Parathyroid adenoma (tissue), 2 donors: ENCODE results near the gene FES.

Experiments used
- H2AFZ ChIP-seq: fragments of 300-600 bp; sonication (generic); one replicate; pipeline ENCODE4 v1.7.0; 2017; ENCODE audit warnings: antibody characterized with exemption, mild to moderate bottlenecking
- H3K27ac ChIP-seq: fragments of 300-600 bp; sonication (generic); one replicate; pipeline ENCODE4 v1.7.0; 2017
- H3K27me3 ChIP-seq: fragments of 300-600 bp; sonication (generic); one replicate; pipeline ENCODE4 v1.7.0; 2017; ENCODE audit warnings: low read length; ENCODE audit not compliant: control insufficient read depth, insufficient read depth
- H3K36me3 ChIP-seq: fragments of 300-600 bp; sonication (generic); one replicate; pipeline ENCODE4 v1.7.0; 2017; ENCODE audit warnings: low read length; ENCODE audit not compliant: control insufficient read depth, insufficient read depth
- H3K4me1 ChIP-seq: fragments of 300-600 bp; sonication (generic); one replicate; pipeline ENCODE4 v1.7.0; 2017; ENCODE audit warnings: control low read depth
- H3K4me2 ChIP-seq: fragments of 300-600 bp; sonication (generic); one replicate; pipeline ENCODE4 v1.7.0; 2017; ENCODE audit warnings: low read length
- H3K4me3 ChIP-seq: fragments of 300-600 bp; sonication (generic); one replicate; pipeline ENCODE4 v1.7.0; 2017; ENCODE audit warnings: low read depth, low read length
- H3K79me2 ChIP-seq: fragments of 300-600 bp; sonication (generic); one replicate; pipeline ENCODE4 v1.7.0; 2017; ENCODE audit warnings: control low read depth
- H3K9ac ChIP-seq: fragments of 300-600 bp; sonication (generic); one replicate; pipeline ENCODE4 v1.7.0; 2017; ENCODE audit warnings: mild to moderate bottlenecking
- H3K9me3 ChIP-seq: fragments of 300-600 bp; sonication (generic); one replicate; pipeline ENCODE4 v1.7.0; 2017; ENCODE audit warnings: low read length; ENCODE audit not compliant: control insufficient read depth
- CTCF ChIP-seq: fragments of 300-600 bp; sonication (generic); IDR thresholded peaks from one replicate; pipeline ENCODE4 v1.7.0; 2017; ENCODE audit warnings: antibody characterized with exemption, mild to moderate bottlenecking
- donor health status: primary hyperparathyroidism.

FES gene

GRCh38 chr15:90910441-90911301 is 26.4 kb downstream of the FES start:
- H3K4me1 ChIP-seq, result no peaks in the 10 kb centered on the region
- H3K27ac ChIP-seq, result no peak overlapping the region

GRCh38 chr15:90911302-90911623 is 27.0 kb downstream of the FES start:
- no peak overlapping the region for H3K27ac ChIP-seq
- H3K9me3 ChIP-seq, result no peaks in the 10 kb centered on the region
- H3K4me2 ChIP-seq, result no peak overlapping the region
- no peak for TF ChIP-seq CTCF
- no peaks in the 10 kb centered on the region for H3K79me2 ChIP-seq
- no peaks in the 10 kb centered on the region for H3K27me3 ChIP-seq
- no peak overlapping the region for H3K9ac ChIP-seq
- no peak overlapping the region for H2AFZ ChIP-seq
- no peaks in the 10 kb centered on the region for H3K4me1 ChIP-seq
- H3K4me3 ChIP-seq, result no peak overlapping the region
- H3K36me3 ChIP-seq, result no peaks in the 10 kb centered on the region

More at GRCh38 chr15:90910441-90911301, 26.4 kb downstream of the FES start:
- no peaks in the 10 kb centered on the region for H3K36me3 ChIP-seq
- no peak overlapping the region for H3K4me3 ChIP-seq
- no peak overlapping the region for H3K4me2 ChIP-seq
- no peaks in the 10 kb centered on the region for H3K9me3 ChIP-seq
- no peaks in the 10 kb centered on the region for H3K27me3 ChIP-seq
- H2AFZ ChIP-seq, result no peak overlapping the region
- no peaks in the 10 kb centered on the region for H3K79me2 ChIP-seq
- no peak for TF ChIP-seq CTCF
- H3K9ac ChIP-seq, result no peak overlapping the region

- Histone ChIP-seq H3K79me2 (no peaks in the 10 kb centered on the region), H3K36me3 (no peaks in the 10 kb centered on the region), H3K4me2 (no peak overlapping the region), H3K9ac (no peak overlapping the region), H3K9me3 (no peaks in the 10 kb centered on the region), H3K27me3 (no peaks in the 10 kb centered on the region), H2AFZ (no peak overlapping the region), H3K4me1 (no peaks in the 10 kb centered on the region), H3K4me3 (no peak overlapping the region), H3K27ac (no peak overlapping the region)
- TF ChIP-seq CTCF, result no peak
Measured at GRCh38 chr15:90911906-90912769, 27.8 kb downstream of the FES start.

- H3K9me3 ChIP-seq, result no peaks in the 10 kb centered on the region
- no peak overlapping the region for H3K9ac ChIP-seq
- H3K4me1 ChIP-seq, result no peaks in the 10 kb centered on the region
- H3K4me2 ChIP-seq, result no peak overlapping the region
- no peak for TF ChIP-seq CTCF
- no peak overlapping the region for H3K4me3 ChIP-seq
- H3K27ac ChIP-seq, result no peak overlapping the region
- H3K27me3 ChIP-seq, result no peaks in the 10 kb centered on the region
- no peaks in the 10 kb centered on the region for H3K79me2 ChIP-seq
- H3K36me3 ChIP-seq, result no peaks in the 10 kb centered on the region
- no peak overlapping the region for H2AFZ ChIP-seq
Measured at GRCh38 chr15:90912770-90913075, 28.4 kb downstream of the FES start.
